Chondrocyte (in vitro differentiated cells): ENCODE measurements around the gene UNC119. TPM values are rescaled to one million over a fixed set of nuclear protein-coding genes. Genes with fewer than 3 reads are reported as not detected.
A peak's percentile ranks its signal among the peaks of the same experiment; 100 is the strongest.

Experiments used
- DNase-seq: peaks from one replicate; pipeline ENCODE4 v3.0.0; 2021; ENCODE audit warnings: mixed read lengths, low spot score
- H3K27ac Mint-ChIP-seq: one replicate; pipeline ENCODE4 v1.8.0; 2021; ENCODE audit warnings: mild to moderate bottlenecking, moderate library complexity, mixed read lengths; ENCODE audit not compliant: unreplicated experiment
- H3K27me3 Mint-ChIP-seq: 2 replicates; pipeline ENCODE4 v1.8.0; 2021; ENCODE audit warnings: low read depth, mixed read lengths
- H3K36me3 Mint-ChIP-seq: 2 replicates; pipeline ENCODE4 v1.8.0; 2021; ENCODE audit warnings: low read depth, mixed read lengths
- H3K4me1 Mint-ChIP-seq: 2 replicates; pipeline ENCODE4 v1.8.0; 2021; ENCODE audit warnings: low read depth, mild to moderate bottlenecking, mixed read lengths
- H3K4me3 Mint-ChIP-seq: one replicate; pipeline ENCODE4 v1.8.0; 2021; ENCODE audit warnings: mild to moderate bottlenecking, moderate library complexity, mixed read lengths; ENCODE audit not compliant: unreplicated experiment
- H3K9me3 Mint-ChIP-seq: 2 replicates; pipeline ENCODE4 v1.8.0; 2021; ENCODE audit warnings: low read depth, mixed read lengths
- CTCF ChIP-seq: fragments of 200-600 bp; sonication (generic); IDR thresholded peaks from 2 replicates; pipeline ENCODE4 v1.5.0; 2021; ENCODE audit warnings: antibody characterized with exemption, mild to moderate bottlenecking, moderate library complexity
- total RNA-seq: library from RNA; stranded (reverse); gene quantifications from 3 replicates; pipeline ENCODE4 v1.2.1, GENCODE V29; 2021

UNC119 gene
- total RNA-seq, 1 donor from 2014 or later, result 24.9 TPM

GRCh38 chr17:28597606-28598383 is 45.4 kb upstream of the UNC119 start:
- no peak overlapping the region for H3K27ac Mint-ChIP-seq
- no peak for TF ChIP-seq CTCF
- H3K27me3 Mint-ChIP-seq, result no peaks in the 10 kb centered on the region
- H3K4me1 Mint-ChIP-seq, result peaks cover 21% of the 10 kb centered on the region
- DNase-seq, result no peak
- peak overlapping the region; percentile 86 for H3K4me3 Mint-ChIP-seq
- H3K9me3 Mint-ChIP-seq, result no peaks in the 10 kb centered on the region
- no peaks in the 10 kb centered on the region for H3K36me3 Mint-ChIP-seq

GRCh38 chr17:28592260-28592659 is 39.8 kb upstream of the UNC119 start:
- Mint-ChIP-seq H3K4me3 (no peak overlapping the region), H3K36me3 (peaks cover 8% of the 10 kb centered on the region), H3K27ac (no peak overlapping the region), H3K4me1 (no peaks in the 10 kb centered on the region), H3K27me3 (no peaks in the 10 kb centered on the region), H3K9me3 (no peaks in the 10 kb centered on the region)
- no peak for TF ChIP-seq CTCF
- no peak for DNase-seq

- Mint-ChIP-seq H3K27ac (no peak overlapping the region), H3K4me3 (no peak overlapping the region), H3K27me3 (no peaks in the 10 kb centered on the region), H3K4me1 (no peaks in the 10 kb centered on the region), H3K36me3 (peaks cover 13% of the 10 kb centered on the region), H3K9me3 (no peaks in the 10 kb centered on the region)
- no peak for TF ChIP-seq CTCF
- DNase-seq, result no peak
These were observed 33.4 kb upstream of the UNC119 start for GRCh38 chr17:28585851-28586250.

GRCh38 chr17:28584434-28584833 is 32.0 kb upstream of the UNC119 start:
- Mint-ChIP-seq H3K27ac (no peak overlapping the region), H3K9me3 (no peaks in the 10 kb centered on the region), H3K36me3 (peaks cover 13% of the 10 kb centered on the region), H3K27me3 (no peaks in the 10 kb centered on the region), H3K4me3 (no peak overlapping the region), H3K4me1 (no peaks in the 10 kb centered on the region)
- DNase-seq, result no peak
- no peak for TF ChIP-seq CTCF

GRCh38 chr17:28582513-28582912 is 30.1 kb upstream of the UNC119 start:
- Mint-ChIP-seq H3K27ac (no peak overlapping the region), H3K36me3 (peaks cover 13% of the 10 kb centered on the region), H3K4me3 (no peak overlapping the region), H3K9me3 (no peaks in the 10 kb centered on the region), H3K27me3 (no peaks in the 10 kb centered on the region), H3K4me1 (no peaks in the 10 kb centered on the region)
- no peak for DNase-seq
- no peak for TF ChIP-seq CTCF
